Measurements from ENCODE around the gene AMER2.

DNA sequence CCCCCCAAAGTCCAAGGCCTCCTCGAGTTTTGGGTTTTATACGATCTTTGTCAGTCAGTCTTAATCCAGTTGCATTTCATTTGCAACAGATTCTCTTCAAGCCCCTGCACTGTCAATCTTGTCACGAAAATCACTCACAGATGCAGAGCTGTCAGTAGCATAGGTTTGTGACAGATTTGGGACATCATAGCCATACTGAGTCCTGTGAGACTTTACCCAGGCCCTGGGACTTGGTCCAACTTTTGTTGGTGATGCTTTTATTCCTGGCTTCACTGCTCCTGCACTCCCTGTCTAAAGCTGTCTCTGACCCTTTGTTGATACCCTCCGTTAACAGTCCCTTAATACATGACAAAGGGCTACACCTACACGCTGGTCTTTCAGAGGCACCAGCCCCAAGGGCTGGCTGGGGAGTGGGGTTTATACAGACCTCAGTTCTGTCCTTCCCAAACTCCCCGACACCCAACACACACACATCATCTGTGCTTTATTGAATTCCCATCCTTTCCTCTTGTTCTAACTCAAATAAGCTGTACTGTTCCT, 40.1 kb downstream of the AMER2 start:
- TF ChIP-seq, protein P1, sequence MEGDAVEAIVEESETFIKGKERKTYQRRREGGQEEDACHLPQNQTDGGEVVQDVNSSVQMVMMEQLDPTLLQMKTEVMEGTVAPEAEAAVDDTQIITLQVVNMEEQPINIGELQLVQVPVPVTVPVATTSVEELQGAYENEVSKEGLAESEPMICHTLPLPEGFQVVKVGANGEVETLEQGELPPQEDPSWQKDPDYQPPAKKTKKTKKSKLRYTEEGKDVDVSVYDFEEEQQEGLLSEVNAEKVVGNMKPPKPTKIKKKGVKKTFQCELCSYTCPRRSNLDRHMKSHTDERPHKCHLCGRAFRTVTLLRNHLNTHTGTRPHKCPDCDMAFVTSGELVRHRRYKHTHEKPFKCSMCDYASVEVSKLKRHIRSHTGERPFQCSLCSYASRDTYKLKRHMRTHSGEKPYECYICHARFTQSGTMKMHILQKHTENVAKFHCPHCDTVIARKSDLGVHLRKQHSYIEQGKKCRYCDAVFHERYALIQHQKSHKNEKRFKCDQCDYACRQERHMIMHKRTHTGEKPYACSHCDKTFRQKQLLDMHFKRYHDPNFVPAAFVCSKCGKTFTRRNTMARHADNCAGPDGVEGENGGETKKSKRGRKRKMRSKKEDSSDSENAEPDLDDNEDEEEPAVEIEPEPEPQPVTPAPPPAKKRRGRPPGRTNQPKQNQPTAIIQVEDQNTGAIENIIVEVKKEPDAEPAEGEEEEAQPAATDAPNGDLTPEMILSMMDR (IDR thresholded peaks at IDR 0.05) = no peak
- TF ChIP-seq POLR2A (IDR thresholded peaks at IDR 0.05) = no peak

Data from esophagus squamous epithelium (tissue), 4 donors.